Effector CD4-positive, alpha-beta T cell (primary cell): Measurements from ENCODE around the gene HSF5.

Experiments
- DNase-seq: peaks from one replicate; pipeline ENCODE4 v3.0.0-alpha.2; 2020
- total RNA-seq: gene quantifications from one replicate; lab custom pipeline; 2026; lab: John Stamatoyannopoulos, UW

Gene HSF5
- 7.1 reads per million, percentile 26 among the genes with 10 or more reads in this experiment for total RNA-seq

- peak; percentile 66 for DNase-seq
These were observed at the start of gene HSF5 for GRCh38 chr17:58487589-58488427. TSS of gene HSF5 (minus strand) at chr17:58488408. CDS start at chr17:58488274, 134 bp downstream.

GRCh38 chr17:58537266-58537665 is 49.1 kb upstream of the HSF5 start:
- DNase-seq: no peak

GRCh38 chr17:58536542-58536941 is 48.3 kb upstream of the HSF5 start:
- no peak for DNase-seq

GRCh38 chr17:58535431-58535830 is 47.2 kb upstream of the HSF5 start:
- no peak for DNase-seq

- no peak for DNase-seq
These were observed 46.8 kb upstream of the HSF5 start for GRCh38 chr17:58534901-58535421.

- no peak for DNase-seq
These were observed 46.1 kb upstream of the HSF5 start for GRCh38 chr17:58534331-58534730.

- DNase-seq: no peak
These were observed 45.5 kb upstream of the HSF5 start for GRCh38 chr17:58533616-58534188.

- DNase-seq: no peak
These were observed 44.3 kb upstream of the HSF5 start for GRCh38 chr17:58532555-58532951.

- peak; percentile 43 for DNase-seq
These were observed 43.7 kb upstream of the HSF5 start for GRCh38 chr17:58531661-58532554.

- DNase-seq: no peak
These were observed 42.9 kb upstream of the HSF5 start for GRCh38 chr17:58531122-58531521.

GRCh38 chr17:58530655-58531054 is 42.4 kb upstream of the HSF5 start:
- no peak for DNase-seq

- no peak for DNase-seq
These were observed 41.1 kb upstream of the HSF5 start for GRCh38 chr17:58529275-58529674.

GRCh38 chr17:58528443-58528842 is 40.2 kb upstream of the HSF5 start:
- DNase-seq: no peak

GRCh38 chr17:58527949-58528348 is 39.7 kb upstream of the HSF5 start:
- no peak for DNase-seq

GRCh38 chr17:58527306-58527705 is 39.1 kb upstream of the HSF5 start:
- DNase-seq: no peak

GRCh38 chr17:58525239-58525638 is 37.0 kb upstream of the HSF5 start:
- no peak for DNase-seq

GRCh38 chr17:58521680-58522079 is 33.5 kb upstream of the HSF5 start:
- DNase-seq: no peak

GRCh38 chr17:58520843-58521430 is 32.7 kb upstream of the HSF5 start:
- DNase-seq: no peak

- peak; percentile 99 for DNase-seq
These were observed 29.9 kb upstream of the HSF5 start for GRCh38 chr17:58517928-58518609.

GRCh38 chr17:58517378-58517927 is 29.2 kb upstream of the HSF5 start:
- DNase-seq: no peak

- DNase-seq: no peak
These were observed 28.6 kb upstream of the HSF5 start for GRCh38 chr17:58516644-58517377.
